ENCODE measurements around the gene OTULIN.

DNA sequence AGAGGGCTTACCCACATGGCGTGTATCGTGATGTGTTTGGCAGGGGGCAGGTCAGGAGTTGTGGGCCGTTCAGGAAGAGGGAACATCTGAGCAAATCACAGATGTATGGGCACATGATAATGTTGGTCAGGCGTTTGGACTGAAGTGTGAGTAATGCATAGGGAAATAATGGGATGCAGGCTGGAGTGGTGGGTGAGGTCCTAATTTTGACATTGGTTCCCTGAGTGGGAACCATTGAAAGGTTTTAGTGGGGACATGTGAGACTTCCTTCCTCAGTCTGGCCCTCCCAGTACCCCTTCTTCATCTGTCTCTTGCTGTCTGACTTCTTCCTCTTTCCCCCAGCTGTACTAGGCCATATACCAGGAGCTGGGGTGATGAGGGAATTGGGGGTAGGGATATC is 7.6 kb downstream of the OTULIN start:
- TF ChIP-seq FOS (IDR thresholded peaks at IDR 0.05; ENCODE audit: low read depth, low read length) (no peak), CTCF (conservative IDR thresholded peaks at IDR 0.05; ENCODE audit: low read depth, low read length) (no peak), MXI1 (IDR thresholded peaks at IDR 0.05; ENCODE audit: borderline replicate concordance, low read depth, low read length) (no peak), POLR2A (IDR thresholded peaks at IDR 0.05; ENCODE audit: low read depth, low read length) (no peak), SMC3 (IDR thresholded peaks at IDR 0.05; ENCODE audit: low read depth, low read length) (no peak), RAD21 (IDR thresholded peaks at IDR 0.05; ENCODE audit: low read length) (no peak)
- TF ChIP-seq, protein P1, sequence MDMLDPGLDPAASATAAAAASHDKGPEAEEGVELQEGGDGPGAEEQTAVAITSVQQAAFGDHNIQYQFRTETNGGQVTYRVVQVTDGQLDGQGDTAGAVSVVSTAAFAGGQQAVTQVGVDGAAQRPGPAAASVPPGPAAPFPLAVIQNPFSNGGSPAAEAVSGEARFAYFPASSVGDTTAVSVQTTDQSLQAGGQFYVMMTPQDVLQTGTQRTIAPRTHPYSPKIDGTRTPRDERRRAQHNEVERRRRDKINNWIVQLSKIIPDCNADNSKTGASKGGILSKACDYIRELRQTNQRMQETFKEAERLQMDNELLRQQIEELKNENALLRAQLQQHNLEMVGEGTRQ (IDR thresholded peaks at IDR 0.05; ENCODE audit: low read depth, low read length), result no peak

Measured in IMR-90 (cell line).